ENCODE data around the gene ODAPH. TPM values are rescaled to one million over a fixed set of nuclear protein-coding genes. Genes with fewer than 3 reads are reported as not detected.

ODAPH gene
- total and polyA plus RNA-seq, 12 donors: 0.06 to 0.37 TPM; not detected in 10

GRCh38 chr4:75605928-75606327 is 50.1 kb downstream of the ODAPH start:
- Histone ChIP-seq H3K9me3 (no peaks in the 10 kb centered on the region), H3K27me3 (no peaks in the 10 kb centered on the region), H3K4me1 (no peaks in the 10 kb centered on the region), H3K4me3 (no peak overlapping the region), H3K36me3 (no peaks in the 10 kb centered on the region), H3K27ac (no peak overlapping the region)
- ATAC-seq (no peak), DNase-seq (no peak)
- no peak for TF ChIP-seq CTCF (IDR thresholded peaks at IDR 0.05)
- intact Hi-C loops (cut with DNase I): no loop called here
- WGBS, 2 donors: 92 to 96% methylated on average over 4 of the region's 4 CpGs

DNA sequence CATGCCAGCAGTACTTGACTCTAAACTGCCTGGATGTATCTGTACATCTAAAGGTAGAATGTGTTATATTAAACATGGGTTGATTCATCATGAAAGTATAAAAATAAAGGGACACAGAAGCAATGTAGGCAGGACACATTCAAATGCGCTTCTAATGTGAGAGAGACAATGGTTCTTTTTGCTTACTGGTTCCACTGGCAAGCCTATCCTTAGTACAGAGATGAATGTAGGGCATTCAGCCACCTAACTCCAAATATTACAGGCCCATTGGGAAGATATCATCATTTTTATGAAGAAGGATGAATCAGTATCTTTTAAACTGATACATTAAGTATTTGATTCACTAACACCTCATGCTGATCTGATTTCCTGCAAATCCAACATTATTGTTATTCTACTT is 56.4 kb downstream of the ODAPH start:
- intact Hi-C loops (cut with DNase I): no loop called here
- no peak for TF ChIP-seq CTCF (IDR thresholded peaks at IDR 0.05)
- Histone ChIP-seq H3K27ac (no peak overlapping the region), H3K36me3 (no peaks in the 10 kb centered on the region), H3K27me3 (no peaks in the 10 kb centered on the region), H3K4me1 (no peaks in the 10 kb centered on the region), H3K9me3 (peaks cover 0 to 13% (median 0%) of the 10 kb centered on the region in 11 donors), H3K4me3 (no peak overlapping the region)
- 89 to 97% methylated on average over 1 of the region's 1 CpG for WGBS, 2 donors
- ATAC-seq (no peak), DNase-seq (no peak)

Other genes starting within 250 kb of the ODAPH start
- 10 to 100 TPM; 37.4 to 62.0 (median 50.3) TPM for gene RCHY1, start 41.7 kb upstream of the ODAPH start, total RNA-seq
- 10 to 100 TPM; 15.5 to 16.3 TPM for gene RCHY1, start 41.7 kb upstream of the ODAPH start, polyA plus RNA-seq
- gene THAP6, start 41.6 kb upstream of the ODAPH start, total RNA-seq: 10 to 100 TPM; 13.0 to 21.7 (median 18.3) TPM
- gene THAP6, start 41.6 kb upstream of the ODAPH start, polyA plus RNA-seq: 1 to 10 TPM; 4.0 to 5.0 TPM
- under 1 TPM in 9 of 10 donors, not detected in 1; 0.10 to 0.56 (median 0.34) TPM for gene CDKL2, start 74.5 kb downstream of the ODAPH start, total RNA-seq
- under 1 TPM in 1 of 2 donors, not detected in 1; 0.01 TPM for gene CDKL2, start 74.5 kb downstream of the ODAPH start, polyA plus RNA-seq
- 100 to 1,000 TPM in 2 of 10 donors, 10 to 100 TPM in 8; 75.7 to 119 (median 89.8) TPM for gene G3BP2, start 117.3 kb downstream of the ODAPH start, total RNA-seq
- 10 to 100 TPM; 10.6 to 24.2 TPM for gene G3BP2, start 117.3 kb downstream of the ODAPH start, polyA plus RNA-seq
- 10 to 100 TPM; 71.2 to 98.7 (median 81.5) TPM for gene USO1, start 168.5 kb downstream of the ODAPH start, total RNA-seq
- gene USO1, start 168.5 kb downstream of the ODAPH start, polyA plus RNA-seq: 10 to 100 TPM; 43.8 to 45.1 TPM

All from heart right ventricle (tissue), 16 donors.